Right atrium auricular region (tissue), 2 donors: ENCODE data around the gene PRR15. TPM values are rescaled to one million over a fixed set of nuclear protein-coding genes. Genes with fewer than 3 reads are reported as not detected.

ENCODE experiments used
- DNase-seq: peaks from one replicate; pipeline ENCODE4 v3.0.0-alpha.2; 2019; ENCODE audit warnings: low spot score
- H3K27ac ChIP-seq, 2 donors: fragments of 200-600 bp; sonication (generic); 1 replicate in 1 of 2; 2 replicates in 1 of 2; pipeline ENCODE4 v1.5.1; 2016 to 2019
- H3K27me3 ChIP-seq, 2 donors: fragments of 200-600 bp; sonication (generic); one replicate each; pipeline versions ENCODE4 v1.5.1 to v1.6.0; 2017 to 2019
- H3K36me3 ChIP-seq: fragments of 200-600 bp; sonication (generic); one replicate; pipeline ENCODE4 v1.5.1; 2016
- H3K4me1 ChIP-seq, 2 donors: fragments of 200-600 bp; sonication (generic); one replicate each; pipeline versions ENCODE4 v1.5.1 to v1.6.0; 2017 to 2019
- H3K4me3 ChIP-seq, 2 donors: fragments of 200-600 bp; sonication (generic); 1 replicate in 1 of 2; 2 replicates in 1 of 2; pipeline ENCODE4 v1.5.1; 2017 to 2019; ENCODE audit warnings: mild to moderate bottlenecking in 1 of 2, moderate library complexity in 1 of 2
- H3K9me3 ChIP-seq, 2 donors: fragments of 200-600 bp; sonication (generic); one replicate each; pipeline ENCODE4 v1.5.1; 2019
- CTCF ChIP-seq, 2 donors: fragments of 200-600 bp; sonication (generic); IDR thresholded peaks; one replicate each; pipeline ENCODE4 v1.5.1; 2019; ENCODE audit warnings: antibody characterized with exemption in 2 of 2
- total RNA-seq, 2 donors: library from RNA; depleted of rRNA; stranded (reverse); fragments of >200 nt; gene quantifications; one replicate each; pipeline ENCODE4 v1.1.0, GENCODE V29; 2016

PRR15 gene
- total RNA-seq, 2 donors from 2014 or later, result 4.2 to 26.3 TPM

DNA sequence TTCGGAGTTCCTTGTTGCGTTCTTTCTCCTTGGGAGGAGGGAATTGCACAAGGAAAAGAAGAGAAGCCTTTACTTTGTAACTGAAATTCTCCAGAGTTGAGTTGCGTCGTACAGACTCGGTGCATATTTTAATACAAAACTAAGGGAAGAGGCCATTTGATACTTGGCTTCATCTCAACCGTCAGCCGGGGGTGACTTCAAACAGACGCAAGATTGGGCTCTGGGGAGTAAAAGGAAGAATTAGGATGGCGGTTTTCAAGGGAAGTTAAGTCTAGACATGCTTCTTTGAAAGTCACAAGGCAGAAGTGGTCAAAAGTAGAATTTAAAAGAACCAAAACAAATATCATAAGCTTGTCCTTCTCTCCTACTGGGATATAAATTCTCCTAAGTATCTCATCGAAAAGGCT is 1.6 kb downstream of the PRR15 start:
- Histone ChIP-seq H3K27ac (peak overlapping the region in 1 of 2 donors; percentile 32), H3K27me3 (peaks cover 3 to 10% of the 10 kb centered on the region in 2 donors)
- no peak for TF ChIP-seq CTCF (IDR thresholded peaks at IDR 0.05)

DNA sequence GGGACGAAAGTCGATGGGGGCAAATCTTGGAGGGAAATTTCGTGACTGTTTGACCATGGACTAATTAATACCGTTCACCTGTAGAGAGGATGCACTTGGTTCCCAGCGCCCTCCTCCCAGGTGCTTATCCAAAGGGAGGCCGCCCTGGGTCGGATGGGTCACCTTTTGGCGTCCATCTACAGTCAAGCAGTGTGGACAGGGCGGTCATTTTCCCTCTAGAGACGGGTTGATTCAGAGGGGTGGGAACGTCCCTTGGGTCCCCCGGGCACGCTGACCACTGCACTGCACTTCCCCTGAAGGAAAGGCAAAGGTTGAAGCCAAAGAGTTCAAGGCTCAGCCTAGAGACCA is 2.0 kb downstream of the PRR15 start:
- TF ChIP-seq CTCF (IDR thresholded peaks at IDR 0.05), result no peak
- Histone ChIP-seq H3K27me3 (peaks cover 3 to 10% of the 10 kb centered on the region in 2 donors), H3K4me1 (peaks cover 0 to 35% of the 10 kb centered on the region in 2 donors), H3K9me3 (no peaks in the 10 kb centered on the region), H3K36me3 (no peaks in the 10 kb centered on the region), H3K4me3 (peak overlapping the region in 1 of 2 donors; percentile 54), H3K27ac (no peak overlapping the region)
- no peak for DNase-seq

More for the DNA sequence above, 1.6 kb downstream of the PRR15 start:
- Histone ChIP-seq H3K9me3 (no peaks in the 10 kb centered on the region), H3K4me1 (peaks cover 0 to 35% of the 10 kb centered on the region in 2 donors), H3K4me3 (peak overlapping the region; percentile 36 to 54), H3K36me3 (no peaks in the 10 kb centered on the region)
- DNase-seq, result no peak

GRCh38 chr7:29565982-29566746 is 2.5 kb downstream of the PRR15 start:
- peaks cover 0 to 35% of the 10 kb centered on the region in 2 donors for H3K4me1 ChIP-seq
- no peaks in the 10 kb centered on the region for H3K36me3 ChIP-seq
- no peak for DNase-seq
- H3K27me3 ChIP-seq, result peaks cover 3 to 10% of the 10 kb centered on the region in 2 donors
- H3K27ac ChIP-seq, result no peak overlapping the region
- H3K4me3 ChIP-seq, result peak overlapping the region; percentile 38 to 54
- TF ChIP-seq CTCF (IDR thresholded peaks at IDR 0.05), result no peak
- H3K9me3 ChIP-seq, result no peaks in the 10 kb centered on the region

DNA sequence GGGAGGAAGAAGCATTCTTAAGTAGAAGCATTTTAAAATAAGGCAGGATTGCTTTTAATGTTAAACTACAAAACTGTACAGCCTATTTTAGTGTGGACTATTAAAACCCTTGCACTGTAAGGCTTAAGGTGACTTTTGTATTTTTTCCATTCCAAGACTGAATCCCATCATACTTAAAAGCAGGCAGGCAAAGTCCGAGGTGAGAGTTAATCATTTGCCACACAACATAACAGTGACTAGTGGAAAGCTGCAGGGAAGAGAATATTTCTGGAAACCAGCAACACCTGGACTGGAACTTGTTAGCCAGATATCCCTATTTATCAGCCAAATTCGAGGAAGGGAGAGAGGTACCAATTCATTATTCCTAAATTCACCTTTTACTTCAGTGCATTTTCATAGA is 3.5 kb downstream of the PRR15 start:
- no peak overlapping the region for H3K27ac ChIP-seq
- H3K27me3 ChIP-seq, result peaks cover 0 to 10% of the 10 kb centered on the region in 2 donors
- no peak for DNase-seq
- H3K4me3 ChIP-seq, result no peak overlapping the region
- no peak for TF ChIP-seq CTCF (IDR thresholded peaks at IDR 0.05)
- peaks cover 0 to 35% of the 10 kb centered on the region in 2 donors for H3K4me1 ChIP-seq
- no peaks in the 10 kb centered on the region for H3K9me3 ChIP-seq
- H3K36me3 ChIP-seq, result no peaks in the 10 kb centered on the region

GRCh38 chr7:29569648-29570047 is 6.0 kb downstream of the PRR15 start:
- Histone ChIP-seq H3K36me3 (no peaks in the 10 kb centered on the region), H3K27ac (no peak overlapping the region), H3K4me3 (no peak overlapping the region), H3K9me3 (no peaks in the 10 kb centered on the region), H3K27me3 (no peaks in the 10 kb centered on the region), H3K4me1 (peaks cover 0 to 17% of the 10 kb centered on the region in 2 donors)
- DNase-seq, result no peak
- TF ChIP-seq CTCF (IDR thresholded peaks at IDR 0.05), result no peak

DNA sequence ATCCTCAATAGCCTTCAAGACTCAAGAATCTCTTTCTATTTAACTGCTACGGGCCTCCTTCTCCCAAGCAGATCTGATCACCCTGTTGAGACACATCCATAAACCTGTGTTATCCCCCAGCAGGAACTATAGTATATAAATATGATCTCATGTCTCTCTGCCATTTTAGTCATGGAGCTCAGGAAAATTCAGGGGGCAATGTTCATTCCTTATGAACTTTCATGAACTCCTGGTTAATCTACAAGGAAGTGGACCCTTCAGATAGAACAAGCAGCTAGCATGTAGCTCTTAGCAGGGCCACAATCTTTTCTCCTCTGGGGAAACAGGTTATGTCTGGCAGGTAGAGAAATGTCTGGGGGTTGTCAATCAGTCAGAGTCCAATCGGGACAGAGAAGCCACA is 8.9 kb downstream of the PRR15 start:
- no peaks in the 10 kb centered on the region for H3K36me3 ChIP-seq
- H3K9me3 ChIP-seq, result peaks cover 0 to 7% of the 10 kb centered on the region in 2 donors
- no peak overlapping the region for H3K4me3 ChIP-seq
- H3K27me3 ChIP-seq, result no peaks in the 10 kb centered on the region
- no peak for DNase-seq
- TF ChIP-seq CTCF (IDR thresholded peaks at IDR 0.05), result no peak
- no peaks in the 10 kb centered on the region for H3K4me1 ChIP-seq
- H3K27ac ChIP-seq, result no peak overlapping the region
